Right lobe of liver (tissue), 4 donors: ENCODE results near the gene XAB2.

ENCODE experiments used
- CTCF ChIP-seq, 4 donors: fragments of 200-600 bp in 3 of 4; fragments of 450-650 bp in 1 of 4; IDR thresholded peaks; one replicate each; pipeline versions ENCODE4 v1.5.1 to v1.8.0; 2016 to 2022; ENCODE audit warnings: antibody characterized with exemption in 4 of 4, mild to moderate bottlenecking in 2 of 4
- POLR2A ChIP-seq: fragments of 450-650 bp; IDR thresholded peaks from one replicate; pipeline ENCODE4 v1.6.1; 2017; ENCODE audit warnings: antibody characterized with exemption, mild to moderate bottlenecking
- donor health status: DM: no; HTN: no; CAD: no.
- donor health status: DM: no; HTN: no; CAD: no.
- donor health status: DM: no; HTN: yes; CAD: no.

GRCh38 chr19:7575434-7576040 lies 53.8 kb downstream of the XAB2 start:
- TF ChIP-seq CTCF (IDR thresholded peaks at IDR 0.05): no peak
- no peak for TF ChIP-seq POLR2A
